ENCODE data around the gene ARHGEF40. TPM values are rescaled to one million over a fixed set of nuclear protein-coding genes. Genes with fewer than 3 reads are reported as not detected.

The ARHGEF40 gene
- total and polyA plus RNA-seq, 7 donors = 12.5 to 48.5 (median 17.5) TPM

DNA sequence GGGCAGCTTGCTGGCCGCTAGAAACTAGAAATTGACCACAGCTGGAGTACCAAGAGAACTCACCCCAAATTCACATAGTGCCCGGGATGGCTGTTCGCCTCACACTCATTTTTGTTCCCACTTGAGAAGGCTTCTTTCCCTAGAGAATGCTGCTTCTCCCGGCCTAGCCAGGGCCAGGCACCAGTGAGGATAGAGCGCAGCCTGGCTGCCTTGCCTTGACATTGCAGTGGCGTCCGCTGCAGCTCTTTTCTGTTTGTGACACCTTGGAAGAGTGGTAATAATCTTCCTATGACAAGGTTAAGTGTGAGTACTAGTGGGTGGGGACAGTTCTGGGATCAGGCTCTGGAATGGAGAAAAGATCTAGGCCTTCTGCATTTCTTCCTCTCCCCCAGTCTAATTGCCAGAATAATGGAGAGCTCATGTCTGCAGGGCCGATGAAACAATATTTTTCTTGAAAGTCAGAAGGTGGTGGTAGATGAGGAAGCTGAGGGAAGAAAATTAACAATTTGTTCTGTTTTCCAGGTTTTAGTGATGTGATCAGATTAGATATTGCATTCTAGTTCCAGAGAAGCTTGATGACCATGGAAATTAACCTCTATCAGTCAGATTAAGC is 34.5 kb downstream of the ARHGEF40 start:
- Histone ChIP-seq H3K4me1 (peaks cover 0 to 52% (median 43%) of the 10 kb centered on the region in 4 donors), H3K27me3 (no peaks in the 10 kb centered on the region), H3K36me3 (no peaks in the 10 kb centered on the region), H3K27ac (peak overlapping the region; percentile 90 to 99 (median 96)), H3K9me3 (no peaks in the 10 kb centered on the region), H3K4me3 (peak overlapping the region; percentile 53 to 72 (median 59))
- DNase-seq = peak; percentile 91
- TF ChIP-seq, protein P1, sequence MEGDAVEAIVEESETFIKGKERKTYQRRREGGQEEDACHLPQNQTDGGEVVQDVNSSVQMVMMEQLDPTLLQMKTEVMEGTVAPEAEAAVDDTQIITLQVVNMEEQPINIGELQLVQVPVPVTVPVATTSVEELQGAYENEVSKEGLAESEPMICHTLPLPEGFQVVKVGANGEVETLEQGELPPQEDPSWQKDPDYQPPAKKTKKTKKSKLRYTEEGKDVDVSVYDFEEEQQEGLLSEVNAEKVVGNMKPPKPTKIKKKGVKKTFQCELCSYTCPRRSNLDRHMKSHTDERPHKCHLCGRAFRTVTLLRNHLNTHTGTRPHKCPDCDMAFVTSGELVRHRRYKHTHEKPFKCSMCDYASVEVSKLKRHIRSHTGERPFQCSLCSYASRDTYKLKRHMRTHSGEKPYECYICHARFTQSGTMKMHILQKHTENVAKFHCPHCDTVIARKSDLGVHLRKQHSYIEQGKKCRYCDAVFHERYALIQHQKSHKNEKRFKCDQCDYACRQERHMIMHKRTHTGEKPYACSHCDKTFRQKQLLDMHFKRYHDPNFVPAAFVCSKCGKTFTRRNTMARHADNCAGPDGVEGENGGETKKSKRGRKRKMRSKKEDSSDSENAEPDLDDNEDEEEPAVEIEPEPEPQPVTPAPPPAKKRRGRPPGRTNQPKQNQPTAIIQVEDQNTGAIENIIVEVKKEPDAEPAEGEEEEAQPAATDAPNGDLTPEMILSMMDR (IDR thresholded peaks at IDR 0.05) = peak; percentile 95 to 98 (median 96)
- TF ChIP-seq EP300 (IDR thresholded peaks at IDR 0.05) = no peak
- intact Hi-C loops (cut with DNase I) = loop anchor here (1.0 to 10.0 kb wide), 4 partner anchors 12 to 250 kb away; partner anchors contain the start of gene ARHGEF40
- 3 to 7% methylated on average over 8 of the region's 8 CpGs for WGBS, 2 donors

DNA sequence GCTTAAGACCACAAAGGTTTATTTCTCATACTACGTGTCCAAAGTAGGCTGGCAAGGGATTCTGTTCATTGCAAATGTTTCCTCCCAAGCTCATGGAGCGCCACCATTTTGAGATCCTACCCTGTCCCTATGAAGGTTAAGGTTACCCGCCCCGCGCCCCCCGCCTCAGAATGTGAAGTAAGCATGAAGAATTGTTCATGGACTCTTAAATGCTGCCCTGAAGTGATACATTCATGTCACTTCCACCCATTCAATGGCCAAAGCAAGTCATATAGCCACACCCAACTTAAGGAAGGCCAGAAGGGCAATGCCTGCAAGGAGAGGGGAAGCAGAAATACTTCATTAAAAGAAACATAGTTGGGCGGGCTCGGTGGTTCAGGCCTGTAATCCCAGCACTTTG is 35.0 kb downstream of the ARHGEF40 start:
- TF ChIP-seq POLR2A (IDR thresholded peaks at IDR 0.05) (no peak), POLR2AphosphoS5 (IDR thresholded peaks at IDR 0.05) (no peak), EP300 (IDR thresholded peaks at IDR 0.05) (no peak)
- TF ChIP-seq, protein P1 (IDR thresholded peaks at IDR 0.05) = no peak
- WGBS, 2 donors = 71 to 82% methylated on average over 8 of the region's 8 CpGs
- Histone ChIP-seq H3K36me3 (no peaks in the 10 kb centered on the region), H3K27me3 (no peaks in the 10 kb centered on the region), H3K9me3 (no peaks in the 10 kb centered on the region), H3K4me1 (peaks cover 0 to 46% (median 38%) of the 10 kb centered on the region in 4 donors), H3K27ac (peak overlapping the region; percentile 90 to 99 (median 96)), H3K4me3 (no peak overlapping the region)
- DNase-seq = no peak
- intact Hi-C loops (cut with DNase I) = loop anchor here (5.0 to 10.0 kb wide), 2 partner anchors 93 to 250 kb away; no protein-coding TSS in a partner anchor

DNA sequence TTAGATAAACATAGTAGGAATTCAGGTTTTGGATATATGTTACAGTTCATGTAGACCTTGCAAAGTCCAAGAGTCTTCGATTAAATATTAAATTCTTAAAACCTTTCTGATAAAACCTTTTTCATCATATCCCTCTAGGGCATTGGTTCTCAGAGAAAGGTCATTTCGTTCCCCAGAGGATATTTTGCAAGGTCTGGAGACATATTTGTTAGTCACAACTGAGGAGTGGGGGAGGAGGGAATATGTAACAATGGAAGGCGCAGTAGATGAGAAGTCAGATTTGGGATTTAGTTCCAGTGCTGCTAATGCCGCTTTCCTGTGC is 36.0 kb downstream of the ARHGEF40 start:
- no peaks in the 10 kb centered on the region for H3K27me3 ChIP-seq

DNA sequence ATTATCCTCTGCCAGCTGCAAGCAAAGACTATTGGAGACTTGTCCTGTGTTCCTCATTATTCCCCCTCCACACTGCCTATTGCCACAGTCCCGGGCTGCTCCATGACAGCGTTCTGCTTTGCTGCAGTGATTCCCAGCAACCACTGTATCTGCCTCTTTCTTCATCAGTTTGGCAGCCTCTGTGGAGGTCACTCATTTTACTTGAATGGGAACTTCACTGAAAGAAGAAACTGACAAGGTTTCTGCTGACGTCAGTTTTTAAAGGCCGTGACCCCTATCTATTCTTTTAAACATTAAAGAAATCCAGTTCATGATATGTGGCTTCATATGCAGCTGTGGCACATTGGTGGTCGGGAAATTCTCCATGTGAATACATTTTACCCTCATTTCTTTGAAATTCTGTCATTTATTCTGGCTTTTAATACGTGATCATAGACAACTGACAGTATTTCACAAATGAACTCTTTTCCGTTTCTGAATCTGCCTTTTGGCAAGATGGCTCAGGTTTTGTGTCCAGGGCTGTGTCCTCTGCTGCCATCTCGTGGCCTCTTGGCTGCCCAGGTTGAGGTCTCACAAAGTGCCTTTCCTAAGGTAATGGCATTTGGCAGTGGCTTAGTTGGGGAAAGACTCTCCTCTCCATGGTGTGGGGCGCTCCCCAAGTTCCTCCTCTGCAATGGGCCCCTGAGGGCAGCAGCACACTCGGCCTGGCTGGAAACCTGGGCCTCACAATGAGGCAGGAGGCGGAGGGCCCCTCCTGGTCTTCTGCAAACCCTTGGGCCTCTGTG is 36.6 kb downstream of the ARHGEF40 start:
- peaks cover 0 to 43% (median 37%) of the 10 kb centered on the region in 4 donors for H3K4me1 ChIP-seq
- no peaks in the 10 kb centered on the region for H3K27me3 ChIP-seq
- intact Hi-C loops (cut with DNase I) = loop anchor here (5.0 to 10.0 kb wide), 2 partner anchors 94 to 252 kb away; no protein-coding TSS in a partner anchor
- 22 to 28% methylated on average over 11 of the region's 11 CpGs for WGBS, 2 donors
- H3K36me3 ChIP-seq = no peaks in the 10 kb centered on the region
- peak; percentile 89 for DNase-seq
- H3K4me3 ChIP-seq = no peak overlapping the region
- peak overlapping the region; percentile 43 to 99 (median 96) for H3K27ac ChIP-seq
- no peaks in the 10 kb centered on the region for H3K9me3 ChIP-seq
- no peak for TF ChIP-seq EP300 (IDR thresholded peaks at IDR 0.05)
- TF ChIP-seq POLR2AphosphoS5 (IDR thresholded peaks at IDR 0.05) = peak in 1 of 4 donors; percentile 27
- TF ChIP-seq, protein P1 (IDR thresholded peaks at IDR 0.05) = peak; percentile 68 to 92 (median 85)

More for the DNA sequence above, 36.0 kb downstream of the ARHGEF40 start:
- H3K4me1 ChIP-seq = peaks cover 0 to 43% (median 37%) of the 10 kb centered on the region in 4 donors
- no peaks in the 10 kb centered on the region for H3K9me3 ChIP-seq
- peak overlapping the region; percentile 43 to 99 (median 96) for H3K27ac ChIP-seq
- DNase-seq = no peak
- TF ChIP-seq POLR2AphosphoS5 (IDR thresholded peaks at IDR 0.05) (no peak), EP300 (IDR thresholded peaks at IDR 0.05) (no peak), POLR2A (IDR thresholded peaks at IDR 0.05) (no peak)
- TF ChIP-seq, protein P1 (IDR thresholded peaks at IDR 0.05) = no peak
- 86% methylated on average over 4 of the region's 4 CpGs for WGBS, 2 donors
- H3K4me3 ChIP-seq = no peak overlapping the region
- intact Hi-C loops (cut with DNase I) = loop anchor here (5.0 to 10.0 kb wide), 2 partner anchors 94 to 251 kb away; no protein-coding TSS in a partner anchor
- H3K36me3 ChIP-seq = no peaks in the 10 kb centered on the region
